ENCODE results near the gene ISLR.
"Not testable (repeated sequence)": the region's sequence is repeated elsewhere in the genome, so short reads cannot be mapped to it uniquely, and the experiment has no call there.

ISLR gene

GRCh38 chr15:74137537-74137894, 36.0 kb upstream of the ISLR start:
- DNase-seq, result no peak

GRCh38 chr15:74138642-74139041, 34.9 kb upstream of the ISLR start:
- no peak for DNase-seq

DNA sequence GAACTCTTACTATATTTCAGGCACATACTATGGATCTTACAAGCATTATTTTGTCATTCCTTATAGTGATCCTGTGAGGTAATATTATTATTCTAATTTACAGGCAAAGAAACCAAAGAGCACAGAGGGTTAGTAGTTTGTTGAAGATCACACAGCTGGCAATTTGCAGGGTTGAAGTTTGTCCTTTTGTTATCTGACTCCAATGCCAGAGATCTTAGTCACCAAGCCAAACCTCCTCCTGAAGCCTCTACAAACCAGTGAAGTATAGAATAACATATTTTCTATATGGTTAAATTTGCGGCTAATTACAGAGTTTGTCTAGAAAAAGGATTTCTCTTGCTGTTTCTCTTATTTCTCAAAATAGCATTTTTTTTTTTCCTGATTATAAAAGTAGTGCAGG, 31.9 kb upstream of the ISLR start:
- no peak for DNase-seq

- DNase-seq, result peak; percentile 45
These were observed 29.2 kb upstream of the ISLR start for GRCh38 chr15:74144153-74144775.

DNA sequence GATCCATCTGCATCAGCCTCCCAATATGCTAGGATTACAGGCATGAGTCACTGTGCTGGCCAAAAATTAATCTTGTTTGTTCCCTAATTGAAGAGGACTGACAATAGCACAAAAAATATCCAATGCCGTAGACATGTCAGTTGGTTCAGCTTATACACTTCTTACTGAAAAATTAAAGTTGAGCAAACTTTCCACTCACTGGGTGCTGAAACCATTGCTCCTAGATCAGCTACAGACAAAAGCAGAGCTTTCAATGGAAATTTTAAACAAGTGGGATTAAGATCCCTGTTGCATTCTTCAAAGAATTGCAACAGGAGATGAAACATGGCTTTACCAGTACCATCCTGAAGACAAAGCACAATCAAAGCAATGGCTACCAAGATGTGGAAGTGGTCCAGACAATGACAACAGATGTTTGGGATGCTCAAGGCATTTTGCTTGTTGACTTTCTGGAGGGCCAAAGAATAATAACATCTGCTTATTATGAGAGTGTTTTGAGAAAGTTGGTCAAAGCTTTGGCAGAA, 27.2 kb upstream of the ISLR start:
- peak; percentile 31 for DNase-seq

DNA sequence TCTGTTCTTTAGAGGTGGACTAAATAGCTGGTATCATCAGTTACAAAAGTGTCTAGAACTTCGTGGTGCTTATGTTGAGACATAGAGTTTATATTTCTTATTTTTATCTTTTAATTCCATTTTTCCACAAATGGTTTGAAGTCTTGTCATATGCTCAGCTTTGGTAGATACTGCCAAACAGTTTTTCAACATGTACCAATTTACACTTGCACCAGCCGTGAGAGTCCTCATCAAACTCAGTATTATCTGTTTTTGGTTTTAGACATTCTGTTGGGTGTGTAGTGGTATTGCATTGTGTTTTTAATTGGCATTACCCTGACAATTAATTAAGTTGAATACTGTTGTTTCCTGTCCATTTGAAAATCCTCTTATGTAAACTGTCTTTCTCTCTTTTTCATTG, 26.5 kb upstream of the ISLR start:
- DNase-seq, result no peak

DNA sequence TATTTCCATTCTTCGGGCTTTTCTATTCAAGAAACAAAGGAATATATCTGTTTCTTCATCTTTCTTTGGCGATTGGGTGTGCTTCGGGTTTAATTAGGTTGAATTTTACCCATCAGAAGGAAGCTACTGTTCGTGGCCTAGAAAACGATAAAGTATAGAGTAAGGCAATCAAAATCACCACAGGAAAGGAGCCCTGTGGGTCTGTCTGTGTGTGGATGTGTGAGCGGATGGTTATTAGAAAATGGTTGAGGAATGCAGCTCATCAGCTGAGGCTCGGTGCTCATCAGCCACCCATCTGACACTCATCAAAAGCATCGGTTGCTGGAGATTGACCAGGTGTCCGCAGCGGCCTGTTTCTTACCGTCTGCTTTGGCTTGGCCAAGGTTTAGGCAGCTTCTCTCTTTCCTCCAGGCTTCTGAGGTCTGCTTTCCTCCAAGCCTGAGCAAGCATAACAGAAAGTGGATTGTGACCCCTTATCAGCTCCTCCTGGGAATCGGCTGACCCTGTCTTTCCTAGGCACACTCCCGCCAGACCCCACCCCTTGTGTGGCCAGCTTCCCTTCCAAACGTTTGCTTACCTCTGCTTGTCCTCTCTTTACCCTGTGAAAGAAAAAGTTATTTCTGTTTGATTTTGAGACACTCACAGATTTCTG, 17.6 kb upstream of the ISLR start:
- no peak for DNase-seq

GRCh38 chr15:74156678-74157411, 16.7 kb upstream of the ISLR start:
- no peak for DNase-seq

DNA sequence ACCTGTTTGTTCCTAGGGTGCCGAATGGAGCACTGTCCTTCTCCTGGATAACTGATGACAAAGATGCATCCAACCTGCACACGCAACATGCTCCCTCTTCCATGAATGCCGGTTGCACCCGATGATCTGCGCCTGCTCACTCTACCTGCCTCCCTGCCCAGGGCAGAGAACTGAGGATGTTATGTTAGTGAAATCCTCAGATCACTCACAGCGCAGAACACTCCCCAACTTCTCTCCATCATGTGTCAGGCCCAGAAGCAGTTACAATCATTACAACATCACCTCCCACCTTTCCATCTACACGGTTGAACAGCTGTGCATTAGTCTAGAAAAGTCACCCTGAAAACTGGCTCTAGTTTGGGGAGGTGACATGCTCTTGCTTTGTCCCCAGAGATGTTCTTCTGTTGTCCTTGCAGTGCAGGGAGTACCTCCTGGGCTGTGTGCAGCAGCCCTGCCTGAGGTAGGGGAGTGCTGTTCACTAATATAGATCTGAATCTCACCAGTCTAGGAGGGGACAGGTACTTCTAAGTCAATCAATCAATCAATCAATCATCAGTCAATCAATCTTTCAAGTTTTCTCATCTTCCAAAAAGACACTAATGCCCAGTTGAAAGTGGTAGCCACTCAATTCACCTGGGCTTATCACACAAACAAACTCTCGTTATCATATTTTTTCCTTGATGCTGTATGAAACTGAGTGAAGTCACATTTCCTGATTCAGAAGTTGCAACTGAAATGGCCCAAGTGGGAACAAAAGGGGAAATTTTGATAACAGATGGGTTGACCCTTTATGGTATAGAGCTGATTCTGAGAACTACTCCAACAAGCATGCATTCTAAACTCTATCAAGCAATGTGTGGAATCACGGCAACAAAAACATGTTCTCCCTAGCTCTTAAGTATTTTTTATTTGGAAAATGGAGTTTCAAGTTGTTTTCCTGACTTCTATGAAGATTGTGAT, 15.4 kb upstream of the ISLR start:
- no peak for DNase-seq

DNA sequence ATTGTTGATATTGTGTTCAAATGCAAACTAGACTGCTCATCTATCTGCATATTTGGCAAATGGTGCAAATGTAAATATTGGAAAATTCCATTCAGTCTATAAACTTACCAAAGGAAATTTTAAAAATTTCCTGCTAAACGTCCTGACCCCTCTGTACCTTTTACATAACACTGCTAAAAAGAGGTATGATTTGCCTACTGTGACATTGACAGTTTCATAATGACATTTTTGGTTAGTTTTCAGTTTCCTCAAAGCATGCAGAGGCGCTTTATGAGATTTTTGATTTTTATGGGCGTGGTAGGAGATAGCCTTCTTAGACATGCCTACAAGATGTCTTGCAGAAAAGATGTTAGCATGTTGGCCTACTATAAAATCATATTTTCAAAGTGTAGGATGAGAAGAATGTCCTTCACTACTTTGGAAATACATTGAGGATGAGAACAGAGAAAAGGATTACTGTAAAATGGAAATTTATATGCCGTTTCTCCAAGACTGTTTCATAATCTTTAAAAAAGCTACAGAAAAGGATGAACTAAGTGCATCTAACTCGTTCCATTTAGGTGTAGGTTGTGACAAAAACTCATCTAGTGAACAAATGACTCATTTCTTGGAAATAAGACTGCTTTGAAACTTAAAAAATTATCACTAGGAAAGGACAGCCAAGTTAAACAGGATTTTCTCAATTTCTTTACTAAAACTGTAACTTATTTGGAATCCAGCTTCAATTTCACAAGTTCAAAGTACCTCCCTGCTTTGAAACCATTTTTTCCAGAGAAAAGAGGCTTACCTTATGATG, 14.5 kb upstream of the ISLR start:
- no peak for DNase-seq

DNA sequence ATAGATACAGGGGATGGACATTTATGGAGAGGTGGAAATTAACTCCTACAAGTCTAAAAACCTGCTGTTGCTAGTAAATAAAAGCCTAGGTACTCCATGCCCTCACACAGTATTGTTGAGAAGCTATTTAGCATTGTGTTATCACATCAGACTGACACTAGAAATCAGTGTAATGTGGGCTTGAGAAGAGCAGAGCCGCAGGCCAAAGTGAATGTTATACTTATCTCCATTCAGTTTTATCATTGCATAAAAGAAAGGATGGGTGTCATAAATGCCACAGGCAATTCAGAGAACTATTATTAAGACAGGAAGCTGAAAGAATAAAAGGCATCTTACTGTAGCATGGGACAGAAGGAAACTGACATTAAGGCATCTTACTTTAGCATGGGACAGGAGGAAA, 13.7 kb upstream of the ISLR start:
- DNase-seq, result no peak

DNA sequence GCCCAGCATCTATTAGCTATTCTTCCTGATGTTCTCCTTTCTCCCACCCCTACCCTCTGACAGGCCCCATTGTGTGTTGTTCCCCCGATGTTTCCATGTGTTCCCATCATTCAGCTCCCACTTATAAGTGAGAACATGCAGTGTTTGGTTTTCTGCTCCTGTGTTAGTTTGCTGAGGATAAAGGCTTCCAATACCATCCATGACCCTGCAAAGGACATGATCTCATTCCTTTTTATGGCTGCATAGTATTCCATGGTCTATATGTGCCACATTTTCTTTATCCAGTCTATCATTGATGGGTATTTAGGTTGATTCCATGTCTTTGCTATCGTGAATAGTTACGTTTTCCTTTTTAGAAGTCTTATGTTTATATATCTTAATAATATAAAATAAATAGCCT, 13.1 kb upstream of the ISLR start:
- DNase-seq, result not testable (repeated sequence)

DNA sequence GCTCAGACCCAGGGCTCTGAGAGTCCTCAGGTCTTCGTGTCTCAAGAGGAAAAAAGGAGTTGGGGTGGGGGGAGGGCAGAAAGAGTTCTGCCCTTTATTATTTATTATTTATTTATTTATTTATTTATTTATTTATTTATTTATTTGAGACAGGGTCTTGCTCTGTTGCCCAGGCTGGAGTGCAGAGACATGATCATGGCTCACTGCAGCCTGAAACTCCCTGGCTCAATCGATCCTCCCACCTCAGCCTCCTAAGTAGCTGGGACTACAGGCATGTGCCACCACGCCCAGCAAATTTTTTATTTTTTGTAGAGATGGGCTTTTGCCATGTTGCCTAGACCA, 11.3 kb upstream of the ISLR start:
- DNase-seq, result not testable (repeated sequence)

- DNase-seq, result no peak
These were observed 8.0 kb upstream of the ISLR start for GRCh38 chr15:74165461-74165860.

DNA sequence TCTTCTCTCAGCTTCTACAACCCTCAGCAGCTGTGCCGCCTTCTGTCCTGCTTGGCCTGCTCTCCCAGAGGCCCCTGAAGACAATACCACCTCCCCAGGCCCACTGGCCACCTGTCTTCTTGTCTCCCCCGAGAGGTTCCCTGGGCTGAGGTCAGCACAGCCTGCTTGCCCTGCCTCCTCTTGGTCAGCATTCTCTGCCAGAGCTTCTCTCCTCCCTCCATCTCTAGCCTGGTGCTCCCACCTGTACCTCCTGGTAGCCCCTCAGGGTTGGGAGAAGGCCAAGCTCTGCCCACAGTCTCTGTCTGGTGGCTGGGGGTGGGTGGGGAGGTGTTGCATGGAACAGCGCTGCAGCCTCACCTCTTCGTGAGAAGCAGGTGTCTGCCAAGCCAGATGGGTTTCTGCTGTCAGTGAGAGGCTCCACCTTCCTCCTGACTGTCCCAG, 5.6 kb upstream of the ISLR start:
- no peak for DNase-seq

DNA sequence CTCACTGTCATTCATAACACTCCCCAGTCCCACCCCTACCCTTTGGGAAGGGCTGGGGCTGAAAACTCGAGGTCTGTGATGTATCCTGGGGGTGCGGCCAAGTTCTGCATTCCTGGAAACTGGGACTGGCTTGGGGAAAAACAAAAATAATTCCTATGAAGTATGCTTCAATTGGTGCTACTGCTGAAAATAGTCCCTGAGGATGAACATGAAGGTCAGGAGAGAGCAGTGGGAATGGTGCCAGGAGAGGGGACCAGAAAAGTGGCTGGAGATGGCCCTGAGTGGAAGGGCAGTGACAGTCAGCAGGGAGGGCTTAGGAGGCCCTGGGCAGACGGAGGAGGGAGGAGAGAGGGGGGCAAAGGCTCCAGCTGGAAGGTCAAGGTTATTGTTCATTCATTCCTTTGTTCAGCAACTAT, 4.8 kb upstream of the ISLR start:
- no peak for DNase-seq

DNA sequence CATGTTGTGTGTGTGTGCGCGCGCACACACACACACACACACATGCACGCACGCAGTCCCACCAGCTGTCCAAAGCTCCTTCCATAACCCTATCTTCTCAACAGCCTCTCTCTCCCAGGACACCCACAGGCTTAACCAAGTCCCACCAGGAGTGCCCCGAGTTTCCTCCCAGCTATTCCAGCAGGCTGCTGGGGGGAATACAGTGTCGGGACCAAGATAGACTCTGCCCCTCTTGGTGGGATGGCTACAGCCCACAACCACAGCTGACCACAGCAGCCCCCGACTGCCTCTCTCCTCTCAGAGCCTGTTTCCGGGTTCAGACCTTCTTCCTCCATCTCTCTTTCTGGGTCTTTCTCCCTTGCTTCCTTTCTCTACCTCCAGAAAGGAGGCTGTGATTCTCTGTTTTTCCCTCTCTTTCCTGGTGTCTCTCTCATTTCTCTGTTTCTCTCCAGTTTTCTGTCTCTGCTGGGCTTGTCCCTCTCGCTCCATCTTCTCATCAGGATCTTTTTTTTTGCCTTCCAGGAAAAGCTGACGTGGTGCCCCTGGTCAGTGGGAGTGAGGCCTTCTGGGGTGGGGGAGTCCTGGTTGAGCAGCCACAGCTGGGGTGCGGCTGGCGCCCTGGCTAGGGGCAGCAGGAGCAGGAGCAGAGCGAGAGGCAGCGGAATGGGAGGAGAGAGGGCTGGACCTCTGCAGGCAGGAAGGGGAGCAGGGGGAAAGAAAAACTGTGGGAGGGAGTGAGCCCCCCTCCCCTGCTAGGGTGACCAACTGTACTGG, 3.3 kb upstream of the ISLR start:
- DNase-seq, result no peak

- DNase-seq, result no peak
These were observed 2.5 kb upstream of the ISLR start for GRCh38 chr15:74170875-74171578.

DNA sequence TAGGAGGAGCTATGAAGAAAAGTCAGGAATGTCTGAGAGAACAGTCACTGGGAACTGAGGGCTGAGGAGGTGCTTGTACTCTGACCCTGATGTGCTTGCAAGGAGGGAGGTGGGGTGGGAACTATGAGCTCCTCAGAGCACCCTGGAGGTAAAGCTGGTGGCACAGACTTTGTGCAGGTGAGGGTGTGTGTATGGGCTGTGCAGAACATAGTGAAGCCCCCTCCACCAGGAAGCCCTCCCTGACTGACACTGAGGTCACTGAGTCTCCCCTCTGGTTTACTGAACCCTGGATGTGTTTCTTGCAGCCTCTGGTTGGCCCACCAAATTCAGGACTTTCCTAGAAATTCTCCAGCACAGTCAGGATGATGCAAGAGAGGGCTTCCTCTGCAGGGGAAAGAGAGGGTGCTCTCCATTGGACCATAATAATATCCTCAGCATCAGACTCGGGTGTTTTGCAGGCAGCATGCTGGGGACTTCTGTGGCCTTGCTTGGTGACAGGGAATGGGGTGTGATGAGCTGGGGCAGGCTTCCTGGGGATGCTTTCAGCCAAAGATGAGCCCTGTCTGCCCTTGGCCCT, 1.5 kb upstream of the ISLR start:
- no peak for DNase-seq

DNA sequence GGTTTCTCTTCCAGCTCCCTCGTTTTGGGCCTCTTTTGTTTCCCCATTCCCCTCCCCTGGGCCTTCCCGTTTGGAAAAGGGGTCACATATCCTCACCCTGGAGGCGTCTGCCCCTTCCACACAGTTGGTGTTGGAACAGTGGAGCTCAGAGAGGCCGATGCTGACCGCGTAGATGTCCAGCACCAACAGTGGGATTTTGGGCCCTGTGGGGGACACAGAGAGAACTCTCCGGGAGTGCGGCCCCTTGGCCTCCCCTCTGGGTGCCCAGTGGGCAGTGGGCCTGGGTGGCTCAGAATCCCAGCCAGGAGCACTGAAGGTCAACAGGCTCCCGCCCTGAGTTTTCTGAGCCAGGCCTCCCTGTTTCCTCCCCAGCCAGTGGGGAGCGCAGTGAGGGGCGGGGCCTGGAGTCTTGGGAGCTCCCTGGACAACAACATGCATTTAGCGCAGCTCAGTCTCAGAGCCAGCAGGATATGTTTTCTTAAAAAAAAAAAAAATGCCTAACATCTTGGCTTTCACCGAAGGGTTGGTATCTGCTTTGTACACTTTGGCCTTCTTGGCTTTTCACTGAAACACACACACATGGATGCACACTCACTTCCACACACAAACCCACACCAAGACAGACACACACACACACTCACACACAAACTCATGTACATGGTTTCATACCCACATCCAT, 670 bp upstream of the ISLR start:
- no peak for DNase-seq

Data from NCI-H82 (cell line).